SU-DHL-6 (cell line): ENCODE measurements around the gene ARHGAP21.

Source experiments
- EZH2phosphoT487 ChIP-seq: fragments of 200-600 bp; sonication (generic), shearing (Covaris generic); conservative IDR thresholded peaks from 2 replicates; pipeline ENCODE4 v1.6.1; 2018; ENCODE audit warnings: mild to moderate bottlenecking, antibody characterized with exemption, low read length, moderate library complexity, mixed read lengths
- TF ChIP-seq, protein P1 (sequence below): fragments of 200-600 bp; sonication (generic); IDR thresholded peaks from one replicate; pipeline ENCODE4 v1.5.1; 2017; ENCODE audit warnings: antibody characterized with exemption, mild to moderate bottlenecking, low read length, moderate library complexity; ENCODE audit not compliant: insufficient read depth, poor library complexity, severe bottlenecking

DNA sequence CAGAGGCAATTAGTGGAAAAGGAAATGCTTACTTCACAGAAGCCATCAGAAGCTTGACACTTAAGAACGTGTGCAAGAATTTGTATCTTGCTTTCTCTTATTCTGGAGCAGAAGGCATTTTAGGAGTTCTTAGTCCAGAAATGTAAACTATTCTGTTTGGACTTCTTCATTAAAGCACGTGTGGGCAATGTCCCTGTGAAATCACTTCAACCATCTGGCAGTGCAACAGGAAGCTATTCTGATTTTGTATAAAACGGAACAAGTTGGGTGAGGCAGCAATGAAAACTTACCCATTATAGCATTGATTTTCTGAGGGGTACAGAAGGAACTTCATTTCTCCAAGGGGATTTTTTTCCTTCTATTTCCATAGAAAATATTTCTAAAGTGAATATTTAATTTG lies 21.3 kb upstream of the ARHGAP21 start:
- TF ChIP-seq, protein P1, sequence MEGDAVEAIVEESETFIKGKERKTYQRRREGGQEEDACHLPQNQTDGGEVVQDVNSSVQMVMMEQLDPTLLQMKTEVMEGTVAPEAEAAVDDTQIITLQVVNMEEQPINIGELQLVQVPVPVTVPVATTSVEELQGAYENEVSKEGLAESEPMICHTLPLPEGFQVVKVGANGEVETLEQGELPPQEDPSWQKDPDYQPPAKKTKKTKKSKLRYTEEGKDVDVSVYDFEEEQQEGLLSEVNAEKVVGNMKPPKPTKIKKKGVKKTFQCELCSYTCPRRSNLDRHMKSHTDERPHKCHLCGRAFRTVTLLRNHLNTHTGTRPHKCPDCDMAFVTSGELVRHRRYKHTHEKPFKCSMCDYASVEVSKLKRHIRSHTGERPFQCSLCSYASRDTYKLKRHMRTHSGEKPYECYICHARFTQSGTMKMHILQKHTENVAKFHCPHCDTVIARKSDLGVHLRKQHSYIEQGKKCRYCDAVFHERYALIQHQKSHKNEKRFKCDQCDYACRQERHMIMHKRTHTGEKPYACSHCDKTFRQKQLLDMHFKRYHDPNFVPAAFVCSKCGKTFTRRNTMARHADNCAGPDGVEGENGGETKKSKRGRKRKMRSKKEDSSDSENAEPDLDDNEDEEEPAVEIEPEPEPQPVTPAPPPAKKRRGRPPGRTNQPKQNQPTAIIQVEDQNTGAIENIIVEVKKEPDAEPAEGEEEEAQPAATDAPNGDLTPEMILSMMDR, result no peak
- no peak for TF ChIP-seq EZH2phosphoT487
